Measurements from ENCODE around the gene GLP2R.

GLP2R gene

DNA sequence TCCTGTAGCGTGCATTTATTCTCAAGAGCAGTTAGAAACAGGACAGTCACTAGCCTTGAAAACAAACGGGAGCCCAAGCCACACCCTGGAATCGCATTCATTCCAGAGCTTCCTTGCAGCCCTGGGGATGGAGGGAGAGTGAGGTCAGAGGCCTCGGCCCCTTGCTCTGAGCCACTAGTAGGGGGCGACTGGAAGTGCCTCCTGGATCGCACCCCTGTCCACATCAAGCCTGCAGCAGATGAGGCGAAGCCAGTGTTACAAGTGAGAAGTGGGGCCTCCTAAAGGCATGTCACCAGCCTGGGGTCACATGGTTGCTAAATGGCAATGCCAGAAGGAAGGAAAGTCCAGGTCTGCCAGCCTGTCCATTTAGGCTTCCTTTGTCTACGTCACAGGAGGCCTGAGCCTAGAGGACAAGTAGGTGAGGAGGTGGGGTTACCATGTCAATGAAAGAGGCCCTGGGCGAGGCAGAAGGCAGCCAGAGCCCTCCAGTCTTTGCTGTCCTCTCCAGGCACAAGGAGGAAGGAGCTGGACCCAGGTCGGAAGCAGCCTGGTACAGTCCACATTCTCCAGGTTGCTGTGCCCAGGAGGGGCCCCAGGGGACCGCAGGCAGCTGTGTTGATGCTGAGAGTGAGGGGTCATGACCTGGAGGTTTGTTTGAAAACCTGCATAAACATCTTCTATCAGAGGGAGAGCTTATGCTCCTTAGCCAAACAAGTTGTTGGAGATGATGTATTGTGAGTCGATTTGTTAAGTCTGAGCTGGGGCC, 82.3 kb downstream of the GLP2R start:
- no peak for DNase-seq (ENCODE audit: low read depth in 1 of 2, low spot score in 1 of 2)
- TF ChIP-seq SPI1 (IDR thresholded peaks at IDR 0.05; ENCODE audit: borderline replicate concordance, low read depth), result no peak
- TF ChIP-seq POLR2AphosphoS5 (IDR thresholded peaks at IDR 0.05; ENCODE audit: low read depth), result no peak
- no peak for TF ChIP-seq GABPA (IDR thresholded peaks at IDR 0.05; ENCODE audit: low read depth)
- TF ChIP-seq, protein P1, sequence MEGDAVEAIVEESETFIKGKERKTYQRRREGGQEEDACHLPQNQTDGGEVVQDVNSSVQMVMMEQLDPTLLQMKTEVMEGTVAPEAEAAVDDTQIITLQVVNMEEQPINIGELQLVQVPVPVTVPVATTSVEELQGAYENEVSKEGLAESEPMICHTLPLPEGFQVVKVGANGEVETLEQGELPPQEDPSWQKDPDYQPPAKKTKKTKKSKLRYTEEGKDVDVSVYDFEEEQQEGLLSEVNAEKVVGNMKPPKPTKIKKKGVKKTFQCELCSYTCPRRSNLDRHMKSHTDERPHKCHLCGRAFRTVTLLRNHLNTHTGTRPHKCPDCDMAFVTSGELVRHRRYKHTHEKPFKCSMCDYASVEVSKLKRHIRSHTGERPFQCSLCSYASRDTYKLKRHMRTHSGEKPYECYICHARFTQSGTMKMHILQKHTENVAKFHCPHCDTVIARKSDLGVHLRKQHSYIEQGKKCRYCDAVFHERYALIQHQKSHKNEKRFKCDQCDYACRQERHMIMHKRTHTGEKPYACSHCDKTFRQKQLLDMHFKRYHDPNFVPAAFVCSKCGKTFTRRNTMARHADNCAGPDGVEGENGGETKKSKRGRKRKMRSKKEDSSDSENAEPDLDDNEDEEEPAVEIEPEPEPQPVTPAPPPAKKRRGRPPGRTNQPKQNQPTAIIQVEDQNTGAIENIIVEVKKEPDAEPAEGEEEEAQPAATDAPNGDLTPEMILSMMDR (IDR thresholded peaks at IDR 0.05; ENCODE audit: insufficient read depth, low read length), result no peak
- TF ChIP-seq, protein P2, sequence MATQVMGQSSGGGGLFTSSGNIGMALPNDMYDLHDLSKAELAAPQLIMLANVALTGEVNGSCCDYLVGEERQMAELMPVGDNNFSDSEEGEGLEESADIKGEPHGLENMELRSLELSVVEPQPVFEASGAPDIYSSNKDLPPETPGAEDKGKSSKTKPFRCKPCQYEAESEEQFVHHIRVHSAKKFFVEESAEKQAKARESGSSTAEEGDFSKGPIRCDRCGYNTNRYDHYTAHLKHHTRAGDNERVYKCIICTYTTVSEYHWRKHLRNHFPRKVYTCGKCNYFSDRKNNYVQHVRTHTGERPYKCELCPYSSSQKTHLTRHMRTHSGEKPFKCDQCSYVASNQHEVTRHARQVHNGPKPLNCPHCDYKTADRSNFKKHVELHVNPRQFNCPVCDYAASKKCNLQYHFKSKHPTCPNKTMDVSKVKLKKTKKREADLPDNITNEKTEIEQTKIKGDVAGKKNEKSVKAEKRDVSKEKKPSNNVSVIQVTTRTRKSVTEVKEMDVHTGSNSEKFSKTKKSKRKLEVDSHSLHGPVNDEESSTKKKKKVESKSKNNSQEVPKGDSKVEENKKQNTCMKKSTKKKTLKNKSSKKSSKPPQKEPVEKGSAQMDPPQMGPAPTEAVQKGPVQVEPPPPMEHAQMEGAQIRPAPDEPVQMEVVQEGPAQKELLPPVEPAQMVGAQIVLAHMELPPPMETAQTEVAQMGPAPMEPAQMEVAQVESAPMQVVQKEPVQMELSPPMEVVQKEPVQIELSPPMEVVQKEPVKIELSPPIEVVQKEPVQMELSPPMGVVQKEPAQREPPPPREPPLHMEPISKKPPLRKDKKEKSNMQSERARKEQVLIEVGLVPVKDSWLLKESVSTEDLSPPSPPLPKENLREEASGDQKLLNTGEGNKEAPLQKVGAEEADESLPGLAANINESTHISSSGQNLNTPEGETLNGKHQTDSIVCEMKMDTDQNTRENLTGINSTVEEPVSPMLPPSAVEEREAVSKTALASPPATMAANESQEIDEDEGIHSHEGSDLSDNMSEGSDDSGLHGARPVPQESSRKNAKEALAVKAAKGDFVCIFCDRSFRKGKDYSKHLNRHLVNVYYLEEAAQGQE (IDR thresholded peaks at IDR 0.05; ENCODE audit: insufficient replicate concordance, low read depth), result no peak
- Histone ChIP-seq H3K27ac (replicated peaks) (no peak overlapping the region), H3K4me3 (replicated peaks; ENCODE audit: insufficient read depth, low read length) (no peak overlapping the region), H3K27me3 (ENCODE audit: insufficient read depth, poor library complexity, severe bottlenecking) (no peaks in the 10 kb centered on the region)

DNA sequence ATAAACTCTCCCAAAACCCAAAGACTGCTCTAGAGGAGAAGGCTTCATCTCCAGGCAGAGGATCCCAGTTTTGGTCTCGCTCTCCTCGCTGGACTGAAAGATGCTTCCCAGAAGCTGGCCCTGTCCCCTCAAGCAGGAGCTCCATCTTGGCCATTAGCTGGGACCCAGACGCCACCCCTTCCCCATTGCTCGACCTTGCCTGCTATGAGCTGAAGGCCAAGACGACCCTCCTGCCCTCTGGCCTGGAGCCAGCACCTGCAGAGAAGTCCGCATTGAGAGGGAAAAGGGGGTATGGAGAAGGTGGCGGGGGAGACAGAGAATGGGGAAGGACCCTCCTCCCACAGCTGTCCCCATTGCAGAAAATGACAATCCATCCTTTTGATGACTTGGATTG, 82.9 kb downstream of the GLP2R start:
- Histone ChIP-seq H3K27ac (replicated peaks) (no peak overlapping the region), H3K27me3 (ENCODE audit: insufficient read depth, poor library complexity, severe bottlenecking) (no peaks in the 10 kb centered on the region), H3K4me3 (replicated peaks; ENCODE audit: insufficient read depth, low read length) (no peak overlapping the region)
- TF ChIP-seq POLR2AphosphoS5 (IDR thresholded peaks at IDR 0.05; ENCODE audit: low read depth) (no peak), GABPA (IDR thresholded peaks at IDR 0.05; ENCODE audit: low read depth) (no peak), SPI1 (IDR thresholded peaks at IDR 0.05; ENCODE audit: borderline replicate concordance, low read depth) (no peak)
- TF ChIP-seq, protein P1 (IDR thresholded peaks at IDR 0.05; ENCODE audit: insufficient read depth, low read length), result no peak
- TF ChIP-seq, protein P2 (IDR thresholded peaks at IDR 0.05; ENCODE audit: insufficient replicate concordance, low read depth), result no peak
- no peak for DNase-seq (ENCODE audit: low read depth in 1 of 2, low spot score in 1 of 2)

DNA sequence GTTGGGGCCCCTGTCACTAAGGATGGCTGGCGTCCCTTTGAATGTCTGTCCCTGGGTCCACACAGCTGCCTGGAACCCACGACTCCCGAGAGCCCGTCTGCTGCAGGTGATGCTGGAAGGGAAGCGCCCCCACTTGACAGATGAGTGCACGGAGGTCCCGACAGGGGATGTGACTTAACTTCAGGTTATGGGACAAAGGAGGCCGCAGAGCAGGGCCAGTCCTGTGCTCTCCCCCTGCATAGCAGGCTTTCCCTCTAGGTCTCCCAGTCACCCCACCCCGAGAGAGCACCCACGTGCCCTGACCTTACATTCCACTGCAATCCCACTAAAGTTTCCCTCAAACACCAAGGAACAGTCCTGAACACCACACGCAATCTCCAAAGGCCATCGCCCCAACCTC, 85.4 kb downstream of the GLP2R start:
- DNase-seq (ENCODE audit: low read depth in 1 of 2, low spot score in 1 of 2), result no peak
- Histone ChIP-seq H3K4me3 (replicated peaks; ENCODE audit: insufficient read depth, low read length) (no peak overlapping the region), H3K27ac (replicated peaks) (no peak overlapping the region), H3K27me3 (ENCODE audit: insufficient read depth, poor library complexity, severe bottlenecking) (no peaks in the 10 kb centered on the region)
- TF ChIP-seq, protein P2 (IDR thresholded peaks at IDR 0.05; ENCODE audit: insufficient replicate concordance, low read depth), result no peak
